Measurements from ENCODE around the gene C3. TPM values are rescaled to one million over a fixed set of nuclear protein-coding genes. Genes with fewer than 3 reads are reported as not detected.

C3 gene
- polyA plus RNA-seq, 1 experiment = 1.8 TPM

- Histone ChIP-seq H3K27ac (ENCODE audit: low read depth, low read length) (no peak overlapping the region), H3K9me3 (ENCODE audit: control insufficient read depth, insufficient read depth, low read length) (peaks cover 19% of the 10 kb centered on the region), H3K27me3 (ENCODE audit: control insufficient read depth, insufficient read depth, low read length) (no peaks in the 10 kb centered on the region), H3K4me3 (ENCODE audit: low read depth, low read length) (no peak overlapping the region)
- no peak for DNase-seq (ENCODE audit: low read depth, low spot score)
- POLR2A ChIA-PET = no interaction called here
- CTCF ChIA-PET = no interaction called here
- TF ChIP-seq, protein P1, sequence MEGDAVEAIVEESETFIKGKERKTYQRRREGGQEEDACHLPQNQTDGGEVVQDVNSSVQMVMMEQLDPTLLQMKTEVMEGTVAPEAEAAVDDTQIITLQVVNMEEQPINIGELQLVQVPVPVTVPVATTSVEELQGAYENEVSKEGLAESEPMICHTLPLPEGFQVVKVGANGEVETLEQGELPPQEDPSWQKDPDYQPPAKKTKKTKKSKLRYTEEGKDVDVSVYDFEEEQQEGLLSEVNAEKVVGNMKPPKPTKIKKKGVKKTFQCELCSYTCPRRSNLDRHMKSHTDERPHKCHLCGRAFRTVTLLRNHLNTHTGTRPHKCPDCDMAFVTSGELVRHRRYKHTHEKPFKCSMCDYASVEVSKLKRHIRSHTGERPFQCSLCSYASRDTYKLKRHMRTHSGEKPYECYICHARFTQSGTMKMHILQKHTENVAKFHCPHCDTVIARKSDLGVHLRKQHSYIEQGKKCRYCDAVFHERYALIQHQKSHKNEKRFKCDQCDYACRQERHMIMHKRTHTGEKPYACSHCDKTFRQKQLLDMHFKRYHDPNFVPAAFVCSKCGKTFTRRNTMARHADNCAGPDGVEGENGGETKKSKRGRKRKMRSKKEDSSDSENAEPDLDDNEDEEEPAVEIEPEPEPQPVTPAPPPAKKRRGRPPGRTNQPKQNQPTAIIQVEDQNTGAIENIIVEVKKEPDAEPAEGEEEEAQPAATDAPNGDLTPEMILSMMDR (IDR thresholded peaks at IDR 0.05; ENCODE audit: low read depth, low read length) = no peak
Measured at GRCh38 chr19:6693056-6693471, 27.4 kb downstream of the C3 start.

GRCh38 chr19:6692027-6692426, 28.4 kb downstream of the C3 start:
- no peak for DNase-seq (ENCODE audit: low read depth, low spot score)
- Histone ChIP-seq H3K27me3 (ENCODE audit: control insufficient read depth, insufficient read depth, low read length) (no peaks in the 10 kb centered on the region), H3K27ac (ENCODE audit: low read depth, low read length) (no peak overlapping the region), H3K4me3 (ENCODE audit: low read depth, low read length) (no peak overlapping the region), H3K9me3 (ENCODE audit: control insufficient read depth, insufficient read depth, low read length) (peaks cover 19% of the 10 kb centered on the region)
- ChIA-PET CTCF (no interaction called here), POLR2A (no interaction called here)
- TF ChIP-seq, protein P1 (IDR thresholded peaks at IDR 0.05; ENCODE audit: low read depth, low read length) = no peak

DNA sequence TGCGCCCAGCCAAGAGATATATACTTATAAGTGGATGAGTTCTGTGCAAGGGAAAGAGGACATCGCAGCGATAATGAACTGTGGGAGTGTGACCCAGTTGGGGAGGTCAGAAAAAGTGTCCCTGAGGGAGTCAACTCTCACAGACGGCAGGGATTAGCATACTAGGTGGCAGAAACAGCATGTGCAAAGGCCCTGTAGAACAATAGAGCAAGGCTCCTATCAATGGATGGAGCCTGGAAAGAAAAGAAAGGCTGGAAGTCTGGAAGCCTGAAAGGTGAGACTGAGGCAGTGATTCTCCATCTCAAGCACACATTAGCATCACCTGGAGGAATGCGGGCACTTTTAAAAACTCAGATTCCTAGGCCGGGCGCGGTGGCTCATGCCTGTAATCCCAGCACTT, 29.1 kb downstream of the C3 start:
- POLR2A ChIA-PET = no interaction called here
- no peak for DNase-seq (ENCODE audit: low read depth, low spot score)
- Histone ChIP-seq H3K27me3 (ENCODE audit: control insufficient read depth, insufficient read depth, low read length) (no peaks in the 10 kb centered on the region), H3K9me3 (ENCODE audit: control insufficient read depth, insufficient read depth, low read length) (peaks cover 19% of the 10 kb centered on the region), H3K27ac (ENCODE audit: low read depth, low read length) (no peak overlapping the region), H3K4me3 (ENCODE audit: low read depth, low read length) (no peak overlapping the region)
- CTCF ChIA-PET = no interaction called here
- TF ChIP-seq, protein P1 (IDR thresholded peaks at IDR 0.05; ENCODE audit: low read depth, low read length) = no peak

GRCh38 chr19:6690160-6690885, 30.1 kb downstream of the C3 start:
- Histone ChIP-seq H3K27ac (ENCODE audit: low read depth, low read length) (no peak overlapping the region), H3K4me3 (ENCODE audit: low read depth, low read length) (no peak overlapping the region), H3K27me3 (ENCODE audit: control insufficient read depth, insufficient read depth, low read length) (no peaks in the 10 kb centered on the region), H3K9me3 (ENCODE audit: control insufficient read depth, insufficient read depth, low read length) (peaks cover 19% of the 10 kb centered on the region)
- ChIA-PET CTCF (no interaction called here), POLR2A (no interaction called here)
- DNase-seq (ENCODE audit: low read depth, low spot score) = no peak
- TF ChIP-seq, protein P1 (IDR thresholded peaks at IDR 0.05; ENCODE audit: low read depth, low read length) = no peak

DNA sequence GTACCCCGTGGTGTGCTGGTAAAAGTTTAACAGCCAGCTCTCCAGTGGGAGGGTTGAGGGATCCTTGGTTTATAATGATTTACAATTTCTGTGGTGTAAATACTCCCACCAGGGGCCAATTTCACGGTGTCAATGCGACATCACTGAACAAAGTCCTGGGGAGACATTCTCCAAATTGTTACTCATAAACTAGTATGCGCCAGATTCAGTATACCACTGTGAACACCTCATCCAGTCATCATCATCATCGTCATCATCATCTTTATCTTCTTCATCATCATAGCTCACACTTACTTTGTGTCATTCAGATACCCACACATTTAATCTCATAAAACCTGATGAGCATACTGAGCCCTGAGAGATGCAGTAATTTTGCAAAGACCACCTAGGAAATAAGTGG, 33.3 kb downstream of the C3 start:
- no peak for DNase-seq (ENCODE audit: low read depth, low spot score)
- H3K9me3 ChIP-seq (ENCODE audit: control insufficient read depth, insufficient read depth, low read length) = no peaks in the 10 kb centered on the region; the same call in 1 of the 2 replicates
- H3K27me3 ChIP-seq (ENCODE audit: control insufficient read depth, insufficient read depth, low read length) = no peaks in the 10 kb centered on the region
- H3K4me3 ChIP-seq (ENCODE audit: low read depth, low read length) = no peak overlapping the region
- TF ChIP-seq, protein P1 (IDR thresholded peaks at IDR 0.05; ENCODE audit: low read depth, low read length) = no peak
- ChIA-PET POLR2A (interaction anchor here (0.6 kb wide), 1 partner anchor 357 kb away, joined by 4 read pairs; no protein-coding TSS in a partner anchor), CTCF (interaction anchor here (0.5 kb wide), 1 partner anchor 177 kb away, joined by 4 read pairs; no protein-coding TSS in a partner anchor)
- no peak overlapping the region for H3K27ac ChIP-seq (ENCODE audit: low read depth, low read length)

Data from AG04450 (cell line).